NB4 (cell line): ENCODE measurements around the gene ABLIM2.

Experiments used
- POLR2A ChIP-seq: IDR thresholded peaks from 2 replicates; pipeline ENCODE4 v1.6.1; 2011; ENCODE audit warnings: mild to moderate bottlenecking; ENCODE audit not compliant: insufficient read length; ENCODE audit errors: extremely low read depth
- TF ChIP-seq, protein P1 (sequence below): IDR thresholded peaks from one replicate; pipeline ENCODE4 v1.5.1; 2012; ENCODE audit warnings: low read depth, low read length

DNA sequence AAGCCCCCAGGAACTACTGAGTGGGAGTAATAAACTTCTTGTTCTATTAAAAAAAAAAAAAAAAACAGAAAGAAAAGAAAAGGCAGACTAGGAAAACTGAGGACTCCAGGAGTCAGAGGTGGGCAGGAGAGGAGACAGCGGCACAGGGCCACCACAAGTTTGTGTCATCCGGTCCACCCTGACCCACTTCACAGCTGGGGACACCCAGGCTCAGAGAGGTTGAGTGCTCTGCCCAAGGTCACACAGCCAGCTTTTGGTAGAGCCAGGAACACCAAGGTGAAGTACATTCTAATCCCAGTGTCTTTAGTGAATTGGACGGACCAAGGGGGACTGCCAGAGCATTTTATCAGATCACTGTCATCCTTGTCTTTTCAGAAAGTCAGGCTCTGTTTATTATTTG is 16.4 kb upstream of the ABLIM2 start:
- TF ChIP-seq POLR2A = no peak
- TF ChIP-seq, protein P1, sequence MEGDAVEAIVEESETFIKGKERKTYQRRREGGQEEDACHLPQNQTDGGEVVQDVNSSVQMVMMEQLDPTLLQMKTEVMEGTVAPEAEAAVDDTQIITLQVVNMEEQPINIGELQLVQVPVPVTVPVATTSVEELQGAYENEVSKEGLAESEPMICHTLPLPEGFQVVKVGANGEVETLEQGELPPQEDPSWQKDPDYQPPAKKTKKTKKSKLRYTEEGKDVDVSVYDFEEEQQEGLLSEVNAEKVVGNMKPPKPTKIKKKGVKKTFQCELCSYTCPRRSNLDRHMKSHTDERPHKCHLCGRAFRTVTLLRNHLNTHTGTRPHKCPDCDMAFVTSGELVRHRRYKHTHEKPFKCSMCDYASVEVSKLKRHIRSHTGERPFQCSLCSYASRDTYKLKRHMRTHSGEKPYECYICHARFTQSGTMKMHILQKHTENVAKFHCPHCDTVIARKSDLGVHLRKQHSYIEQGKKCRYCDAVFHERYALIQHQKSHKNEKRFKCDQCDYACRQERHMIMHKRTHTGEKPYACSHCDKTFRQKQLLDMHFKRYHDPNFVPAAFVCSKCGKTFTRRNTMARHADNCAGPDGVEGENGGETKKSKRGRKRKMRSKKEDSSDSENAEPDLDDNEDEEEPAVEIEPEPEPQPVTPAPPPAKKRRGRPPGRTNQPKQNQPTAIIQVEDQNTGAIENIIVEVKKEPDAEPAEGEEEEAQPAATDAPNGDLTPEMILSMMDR = no peak
